ENCODE results near the gene MED7.

DNA sequence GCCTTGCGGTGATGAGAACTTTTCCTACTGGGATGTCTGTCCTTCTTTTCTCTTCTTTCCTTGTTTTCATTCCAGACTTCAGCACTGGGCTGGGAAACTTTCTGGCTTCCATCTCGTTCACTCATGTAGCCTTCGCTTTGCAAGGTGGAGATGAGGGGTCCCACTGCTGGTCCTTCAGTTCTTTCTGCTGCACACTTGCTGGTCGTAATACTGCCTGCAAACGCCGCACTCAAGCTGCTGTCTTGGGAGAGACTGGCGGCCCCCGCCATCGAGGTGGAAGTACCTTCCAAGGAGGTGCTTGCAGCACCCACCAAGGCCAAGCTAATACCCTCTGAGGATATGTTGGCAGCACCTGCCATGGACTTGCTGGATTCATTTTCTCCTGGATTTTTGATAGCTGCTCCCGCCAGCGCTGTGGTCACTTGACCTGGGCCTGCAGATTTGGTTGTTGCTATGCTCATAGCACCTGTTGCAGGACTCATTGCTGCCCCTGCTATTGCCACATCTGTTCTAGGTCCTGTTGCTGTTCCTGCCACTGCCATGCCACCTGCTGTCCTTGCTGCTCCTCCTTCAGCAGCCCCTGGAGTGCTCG is 20.4 kb upstream of the MED7 start:
- TF ChIP-seq, protein P1, sequence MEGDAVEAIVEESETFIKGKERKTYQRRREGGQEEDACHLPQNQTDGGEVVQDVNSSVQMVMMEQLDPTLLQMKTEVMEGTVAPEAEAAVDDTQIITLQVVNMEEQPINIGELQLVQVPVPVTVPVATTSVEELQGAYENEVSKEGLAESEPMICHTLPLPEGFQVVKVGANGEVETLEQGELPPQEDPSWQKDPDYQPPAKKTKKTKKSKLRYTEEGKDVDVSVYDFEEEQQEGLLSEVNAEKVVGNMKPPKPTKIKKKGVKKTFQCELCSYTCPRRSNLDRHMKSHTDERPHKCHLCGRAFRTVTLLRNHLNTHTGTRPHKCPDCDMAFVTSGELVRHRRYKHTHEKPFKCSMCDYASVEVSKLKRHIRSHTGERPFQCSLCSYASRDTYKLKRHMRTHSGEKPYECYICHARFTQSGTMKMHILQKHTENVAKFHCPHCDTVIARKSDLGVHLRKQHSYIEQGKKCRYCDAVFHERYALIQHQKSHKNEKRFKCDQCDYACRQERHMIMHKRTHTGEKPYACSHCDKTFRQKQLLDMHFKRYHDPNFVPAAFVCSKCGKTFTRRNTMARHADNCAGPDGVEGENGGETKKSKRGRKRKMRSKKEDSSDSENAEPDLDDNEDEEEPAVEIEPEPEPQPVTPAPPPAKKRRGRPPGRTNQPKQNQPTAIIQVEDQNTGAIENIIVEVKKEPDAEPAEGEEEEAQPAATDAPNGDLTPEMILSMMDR (IDR thresholded peaks at IDR 0.05), result no peak
- TF ChIP-seq POLR2A (IDR thresholded peaks at IDR 0.05) (no peak), EP300 (IDR thresholded peaks at IDR 0.05) (no peak), POLR2AphosphoS5 (IDR thresholded peaks at IDR 0.05) (no peak)
